Measurements from ENCODE around the gene PRKCD. TPM values are rescaled to one million over a fixed set of nuclear protein-coding genes. Genes with fewer than 3 reads are reported as not detected.

Gene PRKCD
- total and polyA plus RNA-seq, 2 donors (not counting 1 experiment from before 2014, with no cell fraction given): 46.7 to 68.8 TPM

DNA sequence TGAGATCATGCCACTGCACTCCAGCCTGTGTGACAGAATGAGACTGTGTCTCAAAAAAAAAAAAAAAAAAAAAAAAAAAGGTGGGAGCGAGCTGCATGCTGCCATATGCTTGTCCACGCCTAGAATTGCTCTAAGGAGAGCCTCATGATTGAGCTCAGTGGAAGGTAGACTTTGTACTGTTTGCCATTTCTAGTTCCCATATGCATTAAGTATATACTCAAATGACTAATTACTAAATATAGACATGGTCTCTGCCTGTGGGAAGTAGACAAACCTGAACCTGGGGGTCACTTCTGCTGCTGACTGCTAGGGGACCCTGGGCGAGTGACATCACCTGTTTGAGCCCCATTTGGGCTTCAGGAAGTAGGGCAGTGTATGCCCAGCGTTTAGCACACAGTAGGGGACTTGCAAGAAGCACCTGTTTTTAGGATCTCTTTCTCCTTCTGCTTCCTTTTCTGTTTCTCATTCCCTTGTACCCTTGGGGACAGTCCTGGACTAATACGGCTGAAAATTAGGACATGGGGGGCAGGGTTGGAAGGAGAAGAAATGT is 27.2 kb downstream of the PRKCD start:
- DNase-seq (no peak), ATAC-seq (ENCODE audit: low read depth) (no peak)
- Histone ChIP-seq H3K4me3 (ENCODE audit: control extremely low read depth in 1 of 5, extremely low read depth in 1 of 5, insufficient read depth in 1 of 5, low read depth in 2 of 5, low read length in 4 of 5) (no peak overlapping the region), H3K79me2 (ENCODE audit: control insufficient read depth, insufficient read depth, low read length) (no peaks in the 10 kb centered on the region), H3K4me1 (ENCODE audit: control insufficient read depth in 2 of 2, insufficient read depth in 2 of 2, low read length in 2 of 2) (peaks cover 14 to 33% of the 10 kb centered on the region in 2 donors), H3K4me2 (replicated peaks; ENCODE audit: low read depth, low read length, poor library complexity, severe bottlenecking) (no peak overlapping the region), H3K27ac (ENCODE audit: low read length in 2 of 2) (no peak overlapping the region), H3K9ac (ENCODE audit: low read length) (no peak overlapping the region), H3K9me3 (ENCODE audit: control extremely low read depth in 1 of 3, control insufficient read depth in 2 of 3, insufficient read depth in 1 of 3, low read length in 2 of 3) (no peaks in the 10 kb centered on the region), H4K20me1 (ENCODE audit: control insufficient read depth, insufficient read depth, low read length, poor library complexity, severe bottlenecking) (peaks cover 8% of the 10 kb centered on the region), H3K27me3 (replicated peaks in 1 of 4; ENCODE audit: control extremely low read depth in 1 of 4, control insufficient read depth in 3 of 4, insufficient read depth in 4 of 4, low read length in 3 of 4) (no peaks in the 10 kb centered on the region), H3K36me3 (replicated peaks in 1 of 2; ENCODE audit: control extremely low read depth in 1 of 2, control insufficient read depth in 1 of 2, extremely low read depth in 1 of 2, insufficient read depth in 2 of 2, low read length in 1 of 2) (peaks cover 10 to 79% of the 10 kb centered on the region in 2 experiments), H2AFZ (ENCODE audit: insufficient read depth, low read depth, low read length, poor library complexity, severe bottlenecking) (no peak overlapping the region)
- 71% methylated on average over 1 of the region's 5 CpGs for WGBS (ENCODE audit: insufficient coverage)
- Mint-ChIP-seq H3K9me3 (ENCODE audit: insufficient read depth) (no peaks in the 10 kb centered on the region), H3K27ac (peak overlapping the region; percentile 53), H3K4me1 (peaks cover 26% of the 10 kb centered on the region), H3K4me3 (no peak overlapping the region), H3K27me3 (no peaks in the 10 kb centered on the region)
- intact Hi-C loops (cut with micrococcal nuclease): no loop called here
- ChIA-PET POLR2A (no interaction called here), CTCF (interaction anchor here (0.6 to 1.5 kb wide), 5 partner anchors 12 to 226 kb away, joined by 3 read pairs; partner anchors contain the start of gene PRKCD)
- no peak for TF ChIP-seq EZH2 (IDR thresholded peaks at IDR 0.05; ENCODE audit: borderline replicate concordance, insufficient read depth, low read depth, low read length, poor library complexity, severe bottlenecking)
- TF ChIP-seq, protein P1, sequence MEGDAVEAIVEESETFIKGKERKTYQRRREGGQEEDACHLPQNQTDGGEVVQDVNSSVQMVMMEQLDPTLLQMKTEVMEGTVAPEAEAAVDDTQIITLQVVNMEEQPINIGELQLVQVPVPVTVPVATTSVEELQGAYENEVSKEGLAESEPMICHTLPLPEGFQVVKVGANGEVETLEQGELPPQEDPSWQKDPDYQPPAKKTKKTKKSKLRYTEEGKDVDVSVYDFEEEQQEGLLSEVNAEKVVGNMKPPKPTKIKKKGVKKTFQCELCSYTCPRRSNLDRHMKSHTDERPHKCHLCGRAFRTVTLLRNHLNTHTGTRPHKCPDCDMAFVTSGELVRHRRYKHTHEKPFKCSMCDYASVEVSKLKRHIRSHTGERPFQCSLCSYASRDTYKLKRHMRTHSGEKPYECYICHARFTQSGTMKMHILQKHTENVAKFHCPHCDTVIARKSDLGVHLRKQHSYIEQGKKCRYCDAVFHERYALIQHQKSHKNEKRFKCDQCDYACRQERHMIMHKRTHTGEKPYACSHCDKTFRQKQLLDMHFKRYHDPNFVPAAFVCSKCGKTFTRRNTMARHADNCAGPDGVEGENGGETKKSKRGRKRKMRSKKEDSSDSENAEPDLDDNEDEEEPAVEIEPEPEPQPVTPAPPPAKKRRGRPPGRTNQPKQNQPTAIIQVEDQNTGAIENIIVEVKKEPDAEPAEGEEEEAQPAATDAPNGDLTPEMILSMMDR (IDR thresholded peaks at IDR 0.05): no peak

DNA sequence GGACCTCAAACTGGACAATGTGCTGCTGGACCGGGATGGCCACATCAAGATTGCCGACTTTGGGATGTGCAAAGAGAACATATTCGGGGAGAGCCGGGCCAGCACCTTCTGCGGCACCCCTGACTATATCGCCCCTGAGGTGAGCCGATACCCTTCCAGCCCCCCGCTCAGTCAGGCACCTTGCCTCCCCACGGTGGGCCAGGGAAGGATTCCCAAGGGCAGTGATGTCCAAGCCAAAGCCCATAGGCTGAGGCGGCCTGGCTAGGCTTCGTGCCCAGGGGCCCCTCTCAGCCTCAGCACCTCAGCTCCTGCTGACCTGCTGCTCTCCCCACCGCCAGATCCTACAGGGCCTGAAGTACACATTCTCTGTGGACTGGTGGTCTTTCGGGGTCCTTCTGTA is 27.7 kb downstream of the PRKCD start:
- DNase-seq (no peak), ATAC-seq (ENCODE audit: low read depth) (no peak)
- TF ChIP-seq EZH2 (IDR thresholded peaks at IDR 0.05; ENCODE audit: borderline replicate concordance, insufficient read depth, low read depth, low read length, poor library complexity, severe bottlenecking): no peak
- TF ChIP-seq, protein P1 (IDR thresholded peaks at IDR 0.05): no peak
- no peaks in the 10 kb centered on the region for H3K27me3 ChIP-seq (replicated peaks in 1 of 4; ENCODE audit: control extremely low read depth in 1 of 4, control insufficient read depth in 3 of 4, insufficient read depth in 4 of 4, low read length in 3 of 4)
- intact Hi-C loops (cut with micrococcal nuclease): no loop called here
- H3K4me3 ChIP-seq (ENCODE audit: control extremely low read depth in 1 of 5, extremely low read depth in 1 of 5, insufficient read depth in 1 of 5, low read depth in 2 of 5, low read length in 4 of 5): no peak overlapping the region
- H3K27me3 Mint-ChIP-seq: no peaks in the 10 kb centered on the region
- no peak overlapping the region for H3K4me2 ChIP-seq (replicated peaks; ENCODE audit: low read depth, low read length, poor library complexity, severe bottlenecking)
- 100% methylated on average over 11 of the region's 13 CpGs for WGBS (ENCODE audit: insufficient coverage)
- no peak overlapping the region for H3K4me3 Mint-ChIP-seq
- no peak overlapping the region for H2AFZ ChIP-seq (ENCODE audit: insufficient read depth, low read depth, low read length, poor library complexity, severe bottlenecking)
- no peak overlapping the region for H3K27ac ChIP-seq (ENCODE audit: low read length in 2 of 2)
- H3K9ac ChIP-seq (ENCODE audit: low read length): no peak overlapping the region
- H3K79me2 ChIP-seq (ENCODE audit: control insufficient read depth, insufficient read depth, low read length): no peaks in the 10 kb centered on the region
- peaks cover 29% of the 10 kb centered on the region for H3K4me1 Mint-ChIP-seq
- peaks cover 19 to 38% of the 10 kb centered on the region in 2 donors for H3K4me1 ChIP-seq (ENCODE audit: control insufficient read depth in 2 of 2, insufficient read depth in 2 of 2, low read length in 2 of 2)
- H4K20me1 ChIP-seq (ENCODE audit: control insufficient read depth, insufficient read depth, low read length, poor library complexity, severe bottlenecking): peaks cover 7% of the 10 kb centered on the region
- no peak overlapping the region for H3K27ac Mint-ChIP-seq
- no peaks in the 10 kb centered on the region for H3K9me3 Mint-ChIP-seq (ENCODE audit: insufficient read depth)
- POLR2A ChIA-PET: no interaction called here
- CTCF ChIA-PET: interaction anchor here (0.6 to 5.2 kb wide), 5 partner anchors 12 to 226 kb away, joined by 3 to 72 read pairs (median 3); partner anchors contain the start of gene PRKCD
- no peaks in the 10 kb centered on the region for H3K9me3 ChIP-seq (ENCODE audit: control extremely low read depth in 1 of 3, control insufficient read depth in 2 of 3, insufficient read depth in 1 of 3, low read length in 2 of 3)
- peaks cover 10 to 76% of the 10 kb centered on the region in 2 experiments for H3K36me3 ChIP-seq (replicated peaks in 1 of 2; ENCODE audit: control extremely low read depth in 1 of 2, control insufficient read depth in 1 of 2, extremely low read depth in 1 of 2, insufficient read depth in 2 of 2, low read length in 1 of 2)
